HepG2 (cell line): Measurements from ENCODE around the gene PCTP. TPM values are rescaled to one million over a fixed set of nuclear protein-coding genes. Genes with fewer than 3 reads are reported as not detected.

Experiments
- KMT2A ChIP-seq: sonication (generic); formaldehyde crosslinking; IDR thresholded peaks from 2 replicates; pipeline ENCODE4 v1.4.0; 2020; ENCODE audit warnings: missing genetic modification reagents
- NONO ChIP-seq, 2 experiments: fragments of 450-650 bp in 1 of 2; sonication (generic) in 1 of 2; formaldehyde crosslinking in 1 of 2; IDR thresholded peaks in 1 of 2; conservative IDR thresholded peaks in 1 of 2; 2 replicates each; pipeline versions ENCODE4 v1.6.1 to v1.8.0; 2017 to 2022; ENCODE audit warnings: mild to moderate bottlenecking in 1 of 2, missing genetic modification reagents in 1 of 2, moderate library complexity in 1 of 2
- SP2 ChIP-seq: sonication (generic); formaldehyde crosslinking; IDR thresholded peaks from 2 replicates; pipeline ENCODE4 v1.5.1; 2020; ENCODE audit warnings: mild to moderate bottlenecking, missing genetic modification reagents
- TBX3 ChIP-seq: fragments of 450-650 bp; IDR thresholded peaks from 2 replicates; pipeline ENCODE4 v1.6.1; 2017; ENCODE audit warnings: antibody characterized with exemption, mild to moderate bottlenecking, inconsistent platforms, borderline replicate concordance
- ZNF10 ChIP-seq: sonication (generic); formaldehyde crosslinking; IDR thresholded peaks from 2 replicates; pipeline ENCODE4 v1.4.0; 2020; ENCODE audit warnings: mild to moderate bottlenecking, low read depth, missing genetic modification reagents, borderline replicate concordance
- ZNF33A ChIP-seq: sonication (generic); formaldehyde crosslinking; IDR thresholded peaks from 2 replicates; pipeline ENCODE4 v1.5.1; 2020; ENCODE audit warnings: missing genetic modification reagents, mild to moderate bottlenecking, moderate library complexity, borderline replicate concordance
- ZNF510 ChIP-seq: sonication (generic); formaldehyde crosslinking; IDR thresholded peaks from 2 replicates; pipeline ENCODE4 v1.4.0; 2020; ENCODE audit warnings: low read depth, mild to moderate bottlenecking, missing genetic modification reagents
- polyA plus RNA-seq, 8 experiments: library from polyadenylated mRNA; depleted of rRNA in 3 of 8; stranded (reverse) in 7 of 8; unstranded in 1 of 8; fragments of >200 nt; fragmentation: Illumina TruSeq in 4 of 8; extraction: Trizol in 4 of 8; gene quantifications; 2 replicates each; pipeline versions ENCODE4 v1.2.1 to v1.2.3, GENCODE V29; 2011 to 2016; ENCODE audit warnings: low read depth in 4 of 8, missing spikeins in 1 of 8, mixed read lengths in 1 of 8; ENCODE audit not compliant: insufficient read depth in 1 of 8
- total RNA-seq, 5 experiments: library from RNA; depleted of rRNA; stranded (reverse); fragments of >200 nt; fragmentation: Illumina TruSeq; extraction: Trizol; gene quantifications; 2 replicates each; pipeline ENCODE4 v1.2.3, GENCODE V29; 2016; ENCODE audit warnings: low read depth in 1 of 5
- TF ChIP-seq, protein P1 (sequence below): sonication (generic); formaldehyde crosslinking; conservative IDR thresholded peaks from 2 replicates; pipeline ENCODE4 v1.4.0; 2020; ENCODE audit warnings: mild to moderate bottlenecking, missing genetic modification reagents, moderate library complexity
- TF ChIP-seq, protein P2 (sequence below): sonication (generic); formaldehyde crosslinking; IDR thresholded peaks from 2 replicates; pipeline ENCODE4 v1.5.0; 2020; ENCODE audit warnings: missing genetic modification reagents

The PCTP gene
- total and polyA plus RNA-seq, 2 of the 13 experiments (the other 11 are each of a cell fraction or from before 2014, with no cell fraction given), result 37.1 to 50.7 TPM

DNA sequence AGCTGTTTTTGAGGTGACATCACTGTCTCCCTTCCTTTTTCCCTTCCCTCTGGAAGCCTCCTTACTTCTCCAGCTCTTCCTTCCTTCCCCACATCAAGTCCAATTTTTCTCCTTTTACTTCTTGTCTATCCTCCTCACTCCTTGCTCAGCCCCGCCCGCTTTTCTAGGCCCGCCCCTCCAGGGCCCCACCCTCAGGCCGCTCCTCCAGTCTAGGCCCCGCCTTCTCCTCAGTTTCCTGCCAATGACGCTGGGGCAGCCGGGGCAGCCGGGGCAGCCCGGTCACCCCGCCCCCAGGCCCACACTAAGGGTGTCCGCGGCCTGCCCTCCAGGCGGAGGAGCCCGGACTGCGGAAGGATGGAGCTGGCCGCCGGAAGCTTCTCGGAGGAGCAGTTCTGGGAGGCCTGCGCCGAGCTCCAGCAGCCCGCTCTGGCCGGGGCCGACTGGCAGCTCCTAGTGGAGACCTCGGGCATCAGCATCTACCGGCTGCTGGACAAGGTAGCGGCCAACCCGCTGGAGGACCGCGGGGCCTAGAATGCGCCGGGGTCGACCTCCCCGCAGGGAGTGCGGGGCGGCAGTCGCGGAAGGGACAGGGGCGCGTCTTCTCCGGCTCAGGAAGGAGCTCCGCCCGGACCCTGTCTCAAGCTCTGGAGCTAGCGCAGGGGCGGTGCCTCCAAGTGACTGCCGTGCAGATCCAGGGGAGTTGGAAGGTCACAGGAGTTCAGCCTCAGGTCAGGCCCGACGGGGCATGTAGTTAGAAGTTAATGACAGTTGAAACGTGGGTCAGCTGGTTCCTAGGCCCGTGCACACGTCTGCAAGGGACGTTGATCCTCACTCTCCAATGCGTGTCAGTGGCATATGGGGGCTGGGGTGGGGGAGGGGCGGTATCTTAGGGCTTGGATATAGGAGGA is at the start of gene PCTP (continued):
- TF ChIP-seq, protein P1, sequence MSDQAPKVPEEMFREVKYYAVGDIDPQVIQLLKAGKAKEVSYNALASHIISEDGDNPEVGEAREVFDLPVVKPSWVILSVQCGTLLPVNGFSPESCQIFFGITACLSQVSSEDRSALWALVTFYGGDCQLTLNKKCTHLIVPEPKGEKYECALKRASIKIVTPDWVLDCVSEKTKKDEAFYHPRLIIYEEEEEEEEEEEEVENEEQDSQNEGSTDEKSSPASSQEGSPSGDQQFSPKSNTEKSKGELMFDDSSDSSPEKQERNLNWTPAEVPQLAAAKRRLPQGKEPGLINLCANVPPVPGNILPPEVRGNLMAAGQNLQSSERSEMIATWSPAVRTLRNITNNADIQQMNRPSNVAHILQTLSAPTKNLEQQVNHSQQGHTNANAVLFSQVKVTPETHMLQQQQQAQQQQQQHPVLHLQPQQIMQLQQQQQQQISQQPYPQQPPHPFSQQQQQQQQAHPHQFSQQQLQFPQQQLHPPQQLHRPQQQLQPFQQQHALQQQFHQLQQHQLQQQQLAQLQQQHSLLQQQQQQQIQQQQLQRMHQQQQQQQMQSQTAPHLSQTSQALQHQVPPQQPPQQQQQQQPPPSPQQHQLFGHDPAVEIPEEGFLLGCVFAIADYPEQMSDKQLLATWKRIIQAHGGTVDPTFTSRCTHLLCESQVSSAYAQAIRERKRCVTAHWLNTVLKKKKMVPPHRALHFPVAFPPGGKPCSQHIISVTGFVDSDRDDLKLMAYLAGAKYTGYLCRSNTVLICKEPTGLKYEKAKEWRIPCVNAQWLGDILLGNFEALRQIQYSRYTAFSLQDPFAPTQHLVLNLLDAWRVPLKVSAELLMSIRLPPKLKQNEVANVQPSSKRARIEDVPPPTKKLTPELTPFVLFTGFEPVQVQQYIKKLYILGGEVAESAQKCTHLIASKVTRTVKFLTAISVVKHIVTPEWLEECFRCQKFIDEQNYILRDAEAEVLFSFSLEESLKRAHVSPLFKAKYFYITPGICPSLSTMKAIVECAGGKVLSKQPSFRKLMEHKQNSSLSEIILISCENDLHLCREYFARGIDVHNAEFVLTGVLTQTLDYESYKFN (CRISPR knock-in tag), result peak; percentile 58
- TF ChIP-seq TBX3 (0 out of 2 replicates have a peak, but pooled peaks have one; percentile 36), SP2 (CRISPR knock-in tag) (peak; percentile 56), NONO (IDR thresholded peaks at IDR 0.05) (no peak), NONO (CRISPR knock-in tag; conservative IDR thresholded peaks at IDR 0.05) (peak; percentile 93), ZNF10 (CRISPR knock-in tag) (no peak), ZNF33A (CRISPR knock-in tag) (peak; percentile 97), KMT2A (peak; percentile 81; the same call in 1 of the 2 replicates), ZNF510 (CRISPR knock-in tag) (no peak; the same call in 1 of the 2 replicates)
- TF ChIP-seq, protein P2, sequence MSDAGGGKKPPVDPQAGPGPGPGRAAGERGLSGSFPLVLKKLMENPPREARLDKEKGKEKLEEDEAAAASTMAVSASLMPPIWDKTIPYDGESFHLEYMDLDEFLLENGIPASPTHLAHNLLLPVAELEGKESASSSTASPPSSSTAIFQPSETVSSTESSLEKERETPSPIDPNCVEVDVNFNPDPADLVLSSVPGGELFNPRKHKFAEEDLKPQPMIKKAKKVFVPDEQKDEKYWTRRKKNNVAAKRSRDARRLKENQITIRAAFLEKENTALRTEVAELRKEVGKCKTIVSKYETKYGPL (CRISPR knock-in tag), result peak; percentile 63; the same call in 1 of the 2 replicates
